Prostate gland (tissue), 2 donors: ENCODE data around the gene OLFML2B. TPM values are rescaled to one million over a fixed set of nuclear protein-coding genes. Genes with fewer than 3 reads are reported as not detected.

Experiments used
- DNase-seq: peaks from one replicate; pipeline ENCODE4 v3.0.0-alpha.2; 2019; ENCODE audit warnings: low spot score
- H3K27ac ChIP-seq, 2 donors: fragments of 200-600 bp; sonication (generic); 2 replicates each; pipeline ENCODE4 v1.5.1; 2017 to 2019
- H3K27me3 ChIP-seq: fragments of 200-600 bp; sonication (generic); replicated peaks from 2 replicates; pipeline ENCODE4 v1.5.1; 2019; ENCODE audit not compliant: insufficient read depth
- H3K36me3 ChIP-seq, 2 donors: fragments of 200-600 bp; sonication (generic); 1 replicate in 1 of 2; 2 replicates in 1 of 2; pipeline versions ENCODE4 v1.5.1 to v1.8.1; 2017 to 2019
- H3K4me1 ChIP-seq: fragments of 200-600 bp; sonication (generic); replicated peaks from 2 replicates; pipeline ENCODE4 v1.5.1; 2019
- H3K4me3 ChIP-seq, 2 donors: fragments of 200-600 bp; sonication (generic); 2 replicates each; pipeline ENCODE4 v1.5.1; 2017 to 2019
- H3K9me3 ChIP-seq: fragments of 200-600 bp; sonication (generic); 2 replicates; pipeline ENCODE4 v1.5.1; 2017
- POLR2A ChIP-seq: fragments of 450-650 bp; IDR thresholded peaks from one replicate; pipeline ENCODE4 v1.6.1; 2016; ENCODE audit warnings: antibody characterized with exemption, mild to moderate bottlenecking
- POLR2AphosphoS5 ChIP-seq: sonication (generic); formaldehyde crosslinking; IDR thresholded peaks from one replicate; pipeline ENCODE4 v1.6.1; 2017; ENCODE audit warnings: antibody characterized with exemption
- WGBS: methylation state at CpG from one replicate; pipeline ENCODE4 v1.1.5; 2018; 5-methylcytosine and 5-hydroxymethylcytosine counted together
- intact Hi-C: fragments of 100-400 bp; cut with DNase I; formaldehyde crosslinking; loops from one replicate; pipeline ENCODE4 v1.14.2; 2022
- total RNA-seq, 2 donors: library from RNA; depleted of rRNA; stranded (reverse); fragments of >200 nt; gene quantifications; one replicate each; pipeline ENCODE4 v1.1.0, GENCODE V29; 2016
- TF ChIP-seq, protein P1 (sequence below), 4 experiments: fragments of 200-600 bp in 2 of 4; fragments of 450-650 bp in 2 of 4; sonication (generic) in 2 of 4; IDR thresholded peaks; 1 replicate in 3 of 4; 2 replicates in 1 of 4; pipeline ENCODE4 v1.5.1; 2016 to 2019; ENCODE audit warnings: antibody characterized with exemption in 4 of 4, mild to moderate bottlenecking in 2 of 4, moderate library complexity in 2 of 4

The OLFML2B gene
- total RNA-seq, 2 donors from 2014 or later: 3.2 to 29.7 TPM

GRCh38 chr1:162016631-162017030 is 7.0 kb downstream of the OLFML2B start:
- Histone ChIP-seq H3K27ac (no peak overlapping the region), H3K4me1 (peaks cover 6% of the 10 kb centered on the region), H3K4me3 (no peak overlapping the region), H3K9me3 (no peaks in the 10 kb centered on the region), H3K36me3 (no peaks in the 10 kb centered on the region), H3K27me3 (no peaks in the 10 kb centered on the region)
- no peak for DNase-seq
- no peak for TF ChIP-seq POLR2A
- intact Hi-C loops: no loop called here
- WGBS: 88% methylated on average over 2 of the region's 2 CpGs

- Histone ChIP-seq H3K9me3 (no peaks in the 10 kb centered on the region), H3K4me1 (no peaks in the 10 kb centered on the region), H3K4me3 (no peak overlapping the region), H3K27me3 (no peaks in the 10 kb centered on the region), H3K27ac (no peak overlapping the region), H3K36me3 (no peaks in the 10 kb centered on the region)
- TF ChIP-seq POLR2A: no peak
- TF ChIP-seq POLR2AphosphoS5: no peak
- TF ChIP-seq, protein P1, sequence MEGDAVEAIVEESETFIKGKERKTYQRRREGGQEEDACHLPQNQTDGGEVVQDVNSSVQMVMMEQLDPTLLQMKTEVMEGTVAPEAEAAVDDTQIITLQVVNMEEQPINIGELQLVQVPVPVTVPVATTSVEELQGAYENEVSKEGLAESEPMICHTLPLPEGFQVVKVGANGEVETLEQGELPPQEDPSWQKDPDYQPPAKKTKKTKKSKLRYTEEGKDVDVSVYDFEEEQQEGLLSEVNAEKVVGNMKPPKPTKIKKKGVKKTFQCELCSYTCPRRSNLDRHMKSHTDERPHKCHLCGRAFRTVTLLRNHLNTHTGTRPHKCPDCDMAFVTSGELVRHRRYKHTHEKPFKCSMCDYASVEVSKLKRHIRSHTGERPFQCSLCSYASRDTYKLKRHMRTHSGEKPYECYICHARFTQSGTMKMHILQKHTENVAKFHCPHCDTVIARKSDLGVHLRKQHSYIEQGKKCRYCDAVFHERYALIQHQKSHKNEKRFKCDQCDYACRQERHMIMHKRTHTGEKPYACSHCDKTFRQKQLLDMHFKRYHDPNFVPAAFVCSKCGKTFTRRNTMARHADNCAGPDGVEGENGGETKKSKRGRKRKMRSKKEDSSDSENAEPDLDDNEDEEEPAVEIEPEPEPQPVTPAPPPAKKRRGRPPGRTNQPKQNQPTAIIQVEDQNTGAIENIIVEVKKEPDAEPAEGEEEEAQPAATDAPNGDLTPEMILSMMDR (IDR thresholded peaks at IDR 0.05): no peak
- 83% methylated on average over 3 of the region's 3 CpGs for WGBS
- DNase-seq: no peak
- intact Hi-C loops: no loop called here
Measured at GRCh38 chr1:162015196-162015595, 8.5 kb downstream of the OLFML2B start.

DNA sequence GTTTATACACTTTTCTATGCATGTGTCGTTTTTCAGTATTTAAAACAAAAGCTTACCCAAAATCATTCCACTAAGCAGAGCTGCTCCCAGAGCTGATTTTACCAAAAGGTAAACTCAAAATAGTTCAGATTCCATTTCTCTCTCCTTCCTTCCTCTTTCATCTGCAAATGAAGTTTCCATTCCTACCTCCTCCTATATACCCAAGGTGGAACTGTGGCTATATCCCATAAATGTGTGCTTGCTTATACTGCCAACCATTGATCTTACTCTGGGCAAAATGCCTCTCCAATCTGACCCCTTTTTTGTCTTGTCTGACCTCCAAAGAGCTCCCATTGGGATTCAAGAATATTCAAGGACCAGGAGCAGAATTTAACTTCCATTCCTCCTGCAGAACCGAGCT is 9.5 kb downstream of the OLFML2B start:
- no peak for DNase-seq
- Histone ChIP-seq H3K4me3 (no peak overlapping the region), H3K4me1 (no peaks in the 10 kb centered on the region), H3K36me3 (no peaks in the 10 kb centered on the region), H3K27ac (no peak overlapping the region), H3K27me3 (no peaks in the 10 kb centered on the region), H3K9me3 (no peaks in the 10 kb centered on the region)
- 82% methylated on average over 2 of the region's 2 CpGs for WGBS
- TF ChIP-seq POLR2AphosphoS5: no peak
- no peak for TF ChIP-seq POLR2A
- TF ChIP-seq, protein P1 (IDR thresholded peaks at IDR 0.05): no peak
- intact Hi-C loops: no loop called here

DNA sequence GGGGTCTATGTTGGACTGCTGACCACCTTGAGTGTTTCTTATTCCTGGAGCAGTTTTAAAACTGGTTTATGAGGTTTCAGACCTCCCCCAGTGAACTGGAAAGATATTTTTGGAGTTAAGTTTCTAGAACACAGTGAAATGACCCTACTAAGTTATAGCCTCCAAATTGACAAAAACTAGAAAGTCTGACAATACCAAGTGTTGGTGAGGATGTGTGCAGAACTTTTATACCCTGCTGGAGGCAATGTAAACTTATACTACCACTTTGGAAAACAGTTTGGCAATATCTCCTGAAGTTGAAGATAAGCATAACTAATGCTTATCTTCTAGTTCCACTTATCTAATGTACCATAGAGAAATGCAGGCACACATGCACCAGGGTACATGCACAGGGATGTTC is 10.4 kb downstream of the OLFML2B start:
- H3K27me3 ChIP-seq: no peaks in the 10 kb centered on the region
- no peaks in the 10 kb centered on the region for H3K36me3 ChIP-seq
- no peak overlapping the region for H3K4me3 ChIP-seq
- TF ChIP-seq POLR2A (no peak), POLR2AphosphoS5 (no peak)
- TF ChIP-seq, protein P1 (IDR thresholded peaks at IDR 0.05): no peak
- peaks cover 3% of the 10 kb centered on the region for H3K4me1 ChIP-seq
- no peak for DNase-seq
- intact Hi-C loops: no loop called here
- no peak overlapping the region for H3K27ac ChIP-seq
- H3K9me3 ChIP-seq: no peaks in the 10 kb centered on the region

DNA sequence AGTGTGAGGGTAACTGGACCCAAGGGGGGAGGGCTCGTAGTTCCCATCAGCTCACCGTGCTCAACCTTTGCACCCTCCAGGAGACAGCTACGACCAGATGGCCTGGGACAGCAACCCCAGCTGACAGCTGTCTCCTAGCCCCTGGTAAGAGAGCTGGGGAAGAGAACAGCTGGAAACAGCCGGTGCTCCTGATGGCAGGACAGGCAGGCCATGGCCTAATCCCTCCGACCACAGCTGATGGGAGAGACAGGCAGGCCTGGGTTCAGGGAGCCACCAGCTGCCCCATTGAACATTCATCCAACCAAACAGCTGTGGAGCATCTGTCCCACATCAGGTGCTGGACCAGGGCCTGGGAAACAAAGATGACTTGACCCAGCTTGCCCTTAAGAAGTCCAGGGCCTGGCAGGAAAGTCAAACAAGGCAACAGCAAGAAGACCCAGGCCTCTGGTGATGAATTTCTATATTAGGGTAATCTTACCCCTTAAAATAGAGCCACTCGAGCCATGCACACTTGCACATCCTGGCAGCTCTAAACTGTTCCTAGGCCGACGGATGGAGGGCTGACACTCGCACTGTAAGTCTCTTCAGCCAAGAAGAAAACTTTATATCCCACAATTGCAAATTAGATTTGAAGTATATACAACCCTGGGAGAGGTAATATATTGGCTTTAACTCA is 12.2 kb downstream of the OLFML2B start:
- Histone ChIP-seq H3K27me3 (no peaks in the 10 kb centered on the region), H3K9me3 (no peaks in the 10 kb centered on the region), H3K27ac (no peak overlapping the region), H3K4me3 (no peak overlapping the region), H3K36me3 (no peaks in the 10 kb centered on the region), H3K4me1 (peaks cover 3% of the 10 kb centered on the region)
- DNase-seq: no peak
- 72% methylated on average over 7 of the region's 9 CpGs for WGBS
- intact Hi-C loops: no loop called here
- no peak for TF ChIP-seq POLR2AphosphoS5

DNA sequence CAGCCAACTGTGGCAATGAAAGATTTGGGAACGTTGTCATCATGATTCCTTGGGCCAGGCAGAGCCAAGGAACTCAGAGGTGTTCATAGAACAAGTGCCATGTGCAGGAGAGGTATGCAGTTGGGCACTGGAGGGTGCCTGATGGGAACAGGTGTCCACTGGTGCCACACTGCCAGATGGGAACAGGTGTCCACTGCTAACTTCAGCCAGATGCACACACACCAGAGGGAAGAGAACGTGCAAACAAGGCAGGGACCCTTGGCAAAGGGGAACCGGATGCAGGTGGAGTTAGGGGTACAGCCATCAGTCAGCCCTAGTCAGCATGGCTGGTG is 13.5 kb downstream of the OLFML2B start:
- no peak overlapping the region for H3K4me3 ChIP-seq
- H3K27me3 ChIP-seq: no peaks in the 10 kb centered on the region
- intact Hi-C loops: no loop called here
- TF ChIP-seq, protein P1 (IDR thresholded peaks at IDR 0.05): no peak
- TF ChIP-seq POLR2AphosphoS5 (no peak), POLR2A (no peak)
- H3K36me3 ChIP-seq: no peaks in the 10 kb centered on the region
- DNase-seq: no peak
- H3K9me3 ChIP-seq: no peaks in the 10 kb centered on the region
- H3K27ac ChIP-seq: no peak overlapping the region
- 49% methylated on average over 3 of the region's 3 CpGs for WGBS
- peaks cover 3% of the 10 kb centered on the region for H3K4me1 ChIP-seq
